ENCODE results near the gene CPE.

The CPE gene

GRCh38 chr4:165364452-165365080, 14.2 kb upstream of the CPE start:
- ATAC-seq = no peak
- TF ChIP-seq CSDC2 (CRISPR knock-in tag; IDR thresholded peaks at IDR 0.05) = no peak

- no peak for TF ChIP-seq ISL1 (CRISPR knock-in tag; IDR thresholded peaks at IDR 0.05)
- TF ChIP-seq ARNTL (CRISPR knock-in tag; IDR thresholded peaks at IDR 0.05; ENCODE audit: borderline replicate concordance, low read depth) = no peak
- TF ChIP-seq PPARA (CRISPR knock-in tag; IDR thresholded peaks at IDR 0.05; ENCODE audit: borderline replicate concordance) = no peak
- TF ChIP-seq POU6F1 (CRISPR knock-in tag; IDR thresholded peaks at IDR 0.05; ENCODE audit: borderline replicate concordance, low read depth) = no peak
- no peak for TF ChIP-seq ZNF8 (CRISPR knock-in tag; IDR thresholded peaks at IDR 0.05)
- no peak for TF ChIP-seq SNAI2 (CRISPR knock-in tag; IDR thresholded peaks at IDR 0.05)
- no peak for TF ChIP-seq ZFP3 (CRISPR knock-in tag; IDR thresholded peaks at IDR 0.05)
- ATAC-seq = no peak
Measured at GRCh38 chr4:165367040-165367439, 11.8 kb upstream of the CPE start.

- TF ChIP-seq ESRRG (CRISPR knock-in tag; IDR thresholded peaks at IDR 0.05) (no peak), GLIS3 (CRISPR knock-in tag; IDR thresholded peaks at IDR 0.05) (no peak), PPARA (CRISPR knock-in tag; IDR thresholded peaks at IDR 0.05; ENCODE audit: borderline replicate concordance) (no peak), TSHZ2 (CRISPR knock-in tag; IDR thresholded peaks at IDR 0.05) (no peak), ZNF565 (CRISPR knock-in tag; conservative IDR thresholded peaks at IDR 0.05; ENCODE audit: low read depth) (no peak), ZC3H10 (CRISPR knock-in tag; IDR thresholded peaks at IDR 0.05) (no peak), POU6F1 (CRISPR knock-in tag; IDR thresholded peaks at IDR 0.05; ENCODE audit: borderline replicate concordance, low read depth) (no peak), ZNF70 (CRISPR knock-in tag; IDR thresholded peaks at IDR 0.05) (no peak), ISL1 (CRISPR knock-in tag; IDR thresholded peaks at IDR 0.05) (no peak), ZFP30 (CRISPR knock-in tag; IDR thresholded peaks at IDR 0.05) (no peak), TCF4 (CRISPR knock-in tag; IDR thresholded peaks at IDR 0.05; ENCODE audit: borderline replicate concordance) (no peak), PATZ1 (CRISPR knock-in tag; IDR thresholded peaks at IDR 0.05; ENCODE audit: borderline replicate concordance) (no peak), ZFP3 (CRISPR knock-in tag; IDR thresholded peaks at IDR 0.05) (no peak), RARB (CRISPR knock-in tag; IDR thresholded peaks at IDR 0.05) (no peak), SNAI2 (CRISPR knock-in tag; IDR thresholded peaks at IDR 0.05) (no peak), CSDC2 (CRISPR knock-in tag; IDR thresholded peaks at IDR 0.05) (no peak), ARNTL (CRISPR knock-in tag; IDR thresholded peaks at IDR 0.05; ENCODE audit: borderline replicate concordance, low read depth) (no peak), ZNF8 (CRISPR knock-in tag; IDR thresholded peaks at IDR 0.05) (no peak)
- no peak for ATAC-seq
Measured at GRCh38 chr4:165368114-165368513, 10.7 kb upstream of the CPE start.

GRCh38 chr4:165368567-165368966, 10.2 kb upstream of the CPE start:
- no peak for ATAC-seq

More at GRCh38 chr4:165368567-165368966, 10.2 kb upstream of the CPE start:
- TF ChIP-seq ESRRG (CRISPR knock-in tag; IDR thresholded peaks at IDR 0.05) (no peak), ZC3H10 (CRISPR knock-in tag; IDR thresholded peaks at IDR 0.05) (no peak), OSR1 (CRISPR knock-in tag; IDR thresholded peaks at IDR 0.05) (no peak), PPARA (CRISPR knock-in tag; IDR thresholded peaks at IDR 0.05; ENCODE audit: borderline replicate concordance) (no peak), TCF4 (CRISPR knock-in tag; IDR thresholded peaks at IDR 0.05; ENCODE audit: borderline replicate concordance) (no peak), PATZ1 (CRISPR knock-in tag; IDR thresholded peaks at IDR 0.05; ENCODE audit: borderline replicate concordance) (no peak), ZNF70 (CRISPR knock-in tag; IDR thresholded peaks at IDR 0.05) (no peak), BACH2 (CRISPR knock-in tag; IDR thresholded peaks at IDR 0.05; ENCODE audit: borderline replicate concordance) (no peak), GLIS3 (CRISPR knock-in tag; IDR thresholded peaks at IDR 0.05) (no peak), RARB (CRISPR knock-in tag; IDR thresholded peaks at IDR 0.05) (no peak), ZFP3 (CRISPR knock-in tag; IDR thresholded peaks at IDR 0.05) (no peak), SNAI2 (CRISPR knock-in tag; IDR thresholded peaks at IDR 0.05) (no peak), ZNF8 (CRISPR knock-in tag; IDR thresholded peaks at IDR 0.05) (no peak)

Measured in SK-N-SH treated with all-trans-retinoic acid at 6 μM for 48 hours (cell line).